SKM-1 treated with dmso at 0.1 percent for 144 hours (cell line): Measurements from ENCODE around the gene GALNT17.
"Not testable (repeated sequence)": the region's sequence is repeated elsewhere in the genome, so short reads cannot be mapped to it uniquely, and the experiment has no call there.

Experiments
- DNase-seq: peaks from one replicate; lab custom pipeline; 2025; ENCODE audit not compliant: unreplicated experiment; lab: John Stamatoyannopoulos, UW

Gene GALNT17

GRCh38 chr7:71157757-71158156 is 25.8 kb downstream of the GALNT17 start:
- DNase-seq, result no peak

DNA sequence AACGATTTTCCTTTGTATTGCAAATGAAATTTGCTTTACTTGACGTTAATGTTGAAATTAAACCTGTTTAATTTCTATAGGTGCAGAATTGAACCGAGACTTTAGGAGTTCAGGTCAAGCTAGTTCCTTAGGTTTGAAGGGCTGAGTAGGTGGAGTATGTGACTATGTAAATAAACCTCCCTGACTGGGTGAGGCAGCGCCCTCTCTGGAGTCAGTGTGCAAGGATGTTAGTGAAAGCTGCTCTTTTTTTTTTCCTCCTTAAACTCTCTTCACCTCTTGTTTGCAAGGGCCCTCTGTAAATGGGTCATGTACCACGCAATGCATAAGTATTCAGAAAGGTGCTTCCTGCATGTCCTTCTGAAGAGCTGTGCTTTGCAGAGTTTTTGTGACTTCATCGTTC is 33.8 kb downstream of the GALNT17 start:
- DNase-seq, result no peak

- DNase-seq, result no peak
These were observed 39.5 kb downstream of the GALNT17 start for GRCh38 chr7:71171476-71171875.

- DNase-seq, result no peak
These were observed 42.0 kb downstream of the GALNT17 start for GRCh38 chr7:71173955-71174354.

DNA sequence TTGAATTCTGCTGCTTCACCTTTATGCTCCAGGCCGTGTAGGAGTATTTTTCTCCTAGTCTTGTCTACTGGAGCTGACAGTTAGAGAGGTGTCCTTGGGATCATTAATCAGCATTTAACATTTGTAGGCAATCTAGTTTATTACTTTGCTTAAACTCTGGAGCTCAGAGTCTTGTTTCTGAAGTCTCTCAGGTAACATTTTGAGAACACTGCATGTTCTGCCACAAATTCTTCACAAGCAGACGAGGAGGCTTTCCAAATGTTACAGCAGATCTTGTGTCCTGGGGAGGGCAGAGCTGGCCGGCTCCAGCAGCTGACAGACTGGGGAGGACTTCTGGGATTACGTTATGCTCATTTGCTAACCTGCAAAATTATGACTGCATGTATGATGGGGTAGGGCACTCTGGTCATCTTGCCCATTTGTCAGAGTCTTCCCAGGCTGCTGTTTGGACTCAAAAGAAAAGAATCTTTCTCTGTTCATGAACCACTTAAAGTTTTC is 50.5 kb downstream of the GALNT17 start:
- no peak for DNase-seq

- DNase-seq, result no peak
These were observed 52.2 kb downstream of the GALNT17 start for GRCh38 chr7:71184136-71184535.

DNA sequence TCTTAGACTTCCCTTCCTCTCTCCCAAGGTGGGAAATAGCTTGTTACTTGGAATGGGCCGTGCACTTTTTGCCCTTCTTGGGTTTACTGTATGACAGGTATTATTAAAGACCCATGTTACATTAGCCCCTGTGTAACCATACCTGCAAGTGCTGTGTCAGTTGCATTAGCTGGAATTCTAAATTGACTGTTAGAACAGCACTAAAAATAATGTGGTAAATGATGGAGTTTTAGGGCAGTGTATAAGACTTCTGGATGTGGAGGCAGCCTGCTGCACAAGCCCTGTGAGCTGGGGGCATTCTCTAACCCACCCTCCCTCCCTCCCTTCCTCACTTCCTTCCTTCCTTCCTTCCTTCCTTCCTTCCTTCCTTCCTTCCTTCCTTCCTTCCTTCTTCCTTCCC is 52.7 kb downstream of the GALNT17 start:
- no peak for DNase-seq

DNA sequence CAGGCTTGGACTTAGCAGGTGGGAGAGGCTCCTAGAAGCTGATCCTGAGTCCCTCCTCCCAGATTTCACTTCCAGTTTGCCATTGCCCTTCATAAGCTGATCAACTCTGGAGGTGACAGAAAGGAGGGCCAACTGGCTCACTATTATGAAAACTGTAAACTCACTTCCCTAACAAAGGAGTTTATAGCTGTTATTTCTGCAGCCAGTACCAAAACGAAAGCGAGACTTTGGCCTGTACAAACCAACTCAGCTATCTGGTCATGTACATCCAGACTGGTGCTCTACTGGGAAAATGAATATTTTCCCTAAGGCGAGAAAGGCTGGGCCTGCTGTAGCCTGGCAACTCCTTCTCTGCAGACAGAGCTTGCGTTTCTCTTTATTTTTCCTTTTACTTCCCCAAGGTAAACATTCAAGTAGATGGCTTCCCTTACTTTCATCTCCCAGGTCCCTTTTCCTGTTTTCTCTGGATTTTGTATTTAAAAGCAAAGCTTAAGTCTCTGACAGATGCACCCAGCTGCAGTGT is 54.7 kb downstream of the GALNT17 start:
- DNase-seq, result no peak

DNA sequence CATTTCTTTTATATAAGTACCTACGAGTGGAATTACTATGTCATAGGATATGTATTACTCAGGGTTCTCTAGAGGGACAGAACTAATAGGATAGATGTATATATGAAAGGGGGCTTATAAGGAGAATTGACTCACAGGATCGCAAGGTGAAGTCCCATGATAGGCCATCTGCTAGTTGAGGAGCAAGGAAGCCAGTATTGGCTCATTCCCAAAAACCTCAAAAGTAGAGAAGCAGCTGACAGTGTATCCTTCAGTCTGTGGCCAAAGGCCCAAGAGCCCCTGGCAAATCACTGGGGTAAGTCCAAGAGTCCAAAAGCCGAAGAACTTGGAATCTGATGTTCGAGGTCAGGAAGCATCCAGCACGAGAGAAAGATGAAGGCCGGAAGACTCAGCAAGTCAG is 59.8 kb downstream of the GALNT17 start:
- no peak for DNase-seq

DNA sequence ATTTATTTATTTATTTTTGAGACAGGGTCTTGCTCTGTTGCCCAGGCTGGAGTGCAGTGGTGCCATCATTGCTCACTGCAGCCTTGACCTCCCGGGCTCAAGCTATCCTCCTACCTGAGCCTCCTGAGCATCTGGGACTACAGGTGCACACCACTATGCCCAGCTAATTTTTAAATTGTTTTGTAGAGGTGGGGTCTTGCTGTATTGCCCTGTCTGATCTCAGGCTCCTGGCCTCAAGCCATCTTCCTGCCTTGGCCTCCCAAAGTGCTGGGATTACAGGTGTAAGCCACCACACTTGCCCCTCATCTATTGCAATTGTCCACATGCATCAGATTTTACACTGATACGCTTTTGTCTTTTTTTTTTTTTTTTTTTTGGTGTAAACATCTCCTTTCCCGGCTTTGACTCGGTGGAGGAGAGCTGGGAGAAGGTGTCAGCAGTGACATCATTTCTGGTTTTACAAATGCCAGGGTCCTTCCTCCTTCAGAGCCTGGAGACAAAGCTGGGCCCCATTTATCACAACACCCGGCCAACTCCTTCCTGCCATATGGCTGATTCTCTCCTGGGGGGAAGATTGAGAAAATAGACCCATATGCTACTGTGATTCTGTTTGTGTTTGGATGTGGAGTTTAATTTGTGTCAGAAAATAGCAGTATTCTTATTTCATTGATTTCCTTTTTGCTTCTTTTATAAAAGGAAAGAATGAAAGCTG is 61.3 kb downstream of the GALNT17 start:
- no peak for DNase-seq

- no peak for DNase-seq
These were observed 66.4 kb downstream of the GALNT17 start for GRCh38 chr7:71198391-71198790.

- no peak for DNase-seq
These were observed 66.9 kb downstream of the GALNT17 start for GRCh38 chr7:71198887-71199286.

- DNase-seq, result no peak
These were observed 74.2 kb downstream of the GALNT17 start for GRCh38 chr7:71206184-71206583.

- DNase-seq, result no peak
These were observed 76.9 kb downstream of the GALNT17 start for GRCh38 chr7:71208881-71209280.

DNA sequence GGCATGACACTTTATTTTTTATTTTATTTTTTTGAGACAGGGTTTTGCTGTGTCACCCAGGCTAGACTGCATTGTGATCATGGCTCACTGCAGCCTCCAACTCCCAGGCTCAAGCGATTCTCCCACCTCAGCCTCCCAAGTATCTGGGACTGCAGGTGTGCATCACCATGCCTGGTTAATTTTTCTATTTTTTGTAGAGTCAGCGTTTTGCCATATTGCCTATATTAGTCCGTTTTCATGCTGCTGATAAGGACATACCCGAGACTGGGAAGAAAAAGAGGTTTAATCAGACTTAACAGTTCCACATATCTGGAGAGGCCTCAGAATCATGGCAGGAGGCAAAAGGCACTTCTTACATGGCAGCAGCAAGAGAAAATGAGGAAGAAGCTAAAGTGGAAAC is 77.5 kb downstream of the GALNT17 start:
- DNase-seq, result not testable (repeated sequence)

DNA sequence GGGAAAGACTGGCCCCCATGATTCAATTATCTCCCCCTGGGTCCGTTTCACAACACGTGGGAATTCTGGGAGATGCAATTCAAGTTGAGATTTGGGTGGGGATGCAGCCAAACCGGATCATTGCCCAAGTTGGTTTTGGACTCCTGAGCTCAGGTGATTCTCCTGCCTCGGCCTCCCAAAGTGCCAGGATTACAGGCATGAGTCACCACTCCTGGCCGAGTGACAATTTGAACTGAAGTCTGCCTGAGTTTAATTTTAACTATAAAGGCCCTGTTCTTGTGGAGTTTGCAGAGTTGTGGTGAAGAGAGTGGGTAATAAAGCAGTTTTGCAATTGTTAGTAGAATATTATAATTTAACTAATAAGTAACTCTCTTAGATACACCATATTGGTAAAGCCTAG is 78.3 kb downstream of the GALNT17 start:
- DNase-seq, result no peak

GRCh38 chr7:71212433-71212832 is 80.5 kb downstream of the GALNT17 start:
- DNase-seq, result not testable (repeated sequence)

- DNase-seq, result no peak
These were observed 84.3 kb downstream of the GALNT17 start for GRCh38 chr7:71216211-71216610.

DNA sequence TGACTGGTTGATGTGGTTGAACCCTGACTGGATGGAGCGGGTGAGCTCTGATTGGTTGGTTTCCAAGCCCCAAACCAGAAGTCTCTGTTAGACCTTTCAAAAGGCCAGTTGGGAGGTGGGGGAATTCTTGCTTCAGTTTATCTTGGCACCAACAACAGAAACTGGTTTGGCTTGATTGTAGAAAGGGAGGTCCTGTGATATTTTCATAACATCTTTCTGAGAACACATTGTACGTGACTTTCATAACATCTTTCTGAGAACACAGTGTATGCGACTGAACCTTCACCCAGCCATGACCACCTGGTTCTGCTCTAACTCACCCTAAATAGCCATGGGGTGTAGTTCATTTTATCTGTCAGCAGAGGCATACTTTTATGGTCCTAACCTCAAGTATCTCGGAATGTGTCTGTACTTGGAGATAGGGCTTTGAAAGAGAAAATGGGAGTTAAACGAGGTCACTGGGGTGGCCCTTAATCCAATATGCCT is 88.3 kb downstream of the GALNT17 start:
- no peak for DNase-seq

GRCh38 chr7:71221049-71221448 is 89.1 kb downstream of the GALNT17 start:
- no peak for DNase-seq

GRCh38 chr7:71221549-71221948 is 89.6 kb downstream of the GALNT17 start:
- no peak for DNase-seq

DNA sequence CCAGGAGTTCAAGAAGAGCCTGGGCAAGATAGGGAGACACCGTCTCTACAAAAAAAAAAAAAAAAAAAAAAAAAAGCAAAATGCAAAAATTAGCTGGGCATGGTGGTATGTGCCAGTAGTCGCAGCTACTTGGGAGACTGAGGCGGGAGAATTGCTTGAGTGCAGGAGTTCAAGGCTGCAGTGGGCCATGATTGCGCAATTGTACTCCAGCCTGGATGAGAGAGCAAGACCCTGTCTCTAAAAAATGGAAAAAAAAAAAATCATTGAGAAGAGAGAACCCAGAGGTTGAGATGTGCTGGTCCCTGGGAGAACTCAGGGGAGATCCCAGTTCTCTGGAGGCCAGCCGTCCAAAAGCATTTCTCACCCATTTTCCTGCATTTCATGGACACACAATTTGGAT is 95.2 kb downstream of the GALNT17 start:
- DNase-seq, result no peak

GRCh38 chr7:71229148-71229547 is 97.2 kb downstream of the GALNT17 start:
- no peak for DNase-seq
